H1 (cell line): ENCODE results near the gene TPM1. TPM values are rescaled to one million over a fixed set of nuclear protein-coding genes. Genes with fewer than 3 reads are reported as not detected.

Source experiments
- CTCF ChIA-PET: fragments of 300-600 bp; sonication (Branson Sonifier 250); formaldehyde crosslinking; loops from one replicate; lab custom pipeline; 2021; ENCODE audit not compliant: partially characterized antibody; lab: Charles Lee
- POLR2A ChIA-PET: fragments of 300-600 bp; sonication (Branson Sonifier 250); formaldehyde crosslinking; loops from one replicate; lab custom pipeline; 2021; ENCODE audit warnings: inconsistent platforms; ENCODE audit not compliant: partially characterized antibody; lab: Charles Lee
- DNase-seq, 2 experiments: peaks; one replicate each; pipeline versions ENCODE4 v3.0.0 to v3.0.0-alpha.2; 2010 to 2022; ENCODE audit warnings: low spot score in 2 of 2, low read depth in 1 of 2, mixed read lengths in 1 of 2
- FAIRE-seq: peaks from 2 replicates; lab custom pipeline; 2011; peaks lifted over from hg19 to GRCh38; lab: Jason Lieb, UNC
- H2AFZ ChIP-seq: 2 replicates; pipeline ENCODE4 v1.8.1; 2012; ENCODE audit warnings: low read length, inconsistent platforms
- H2AK5ac ChIP-seq: 2 replicates; pipeline ENCODE4 v1.6.1; 2013; ENCODE audit warnings: low read depth, low read length
- H2BK120ac ChIP-seq: replicated peaks from 2 replicates; pipeline ENCODE3; 2013; ENCODE audit warnings: low read depth, low read length, inconsistent platforms
- H2BK12ac ChIP-seq: 2 replicates; pipeline ENCODE4 v1.6.1; 2013; ENCODE audit warnings: low read depth, low read length
- H2BK15ac ChIP-seq: 2 replicates; pipeline ENCODE4 v1.6.1; 2013; ENCODE audit warnings: low read length
- H2BK20ac ChIP-seq: 2 replicates; pipeline ENCODE4 v1.6.1; 2013; ENCODE audit warnings: low read length
- H2BK5ac ChIP-seq: 2 replicates; pipeline ENCODE4 v1.6.1; 2013; ENCODE audit warnings: low read depth, low read length
- H3K14ac ChIP-seq: 2 replicates; pipeline ENCODE4 v1.6.1; 2013; ENCODE audit warnings: inconsistent platforms; ENCODE audit not compliant: insufficient read length
- H3K18ac ChIP-seq: 2 replicates; pipeline ENCODE4 v1.6.1; 2013; ENCODE audit warnings: low read length; ENCODE audit errors: extremely low read depth
- H3K23ac ChIP-seq: 2 replicates; pipeline ENCODE4 v1.6.1; 2013; ENCODE audit warnings: inconsistent platforms; ENCODE audit not compliant: insufficient read length
- H3K23me2 ChIP-seq: 2 replicates; pipeline ENCODE4 v1.6.1; 2013; ENCODE audit warnings: low read depth, low read length
- H3K27ac ChIP-seq: 2 replicates; pipeline ENCODE4 v1.6.1; 2011; ENCODE audit warnings: low read depth, low read length, inconsistent platforms
- H3K27me3 ChIP-seq, 4 experiments: replicated peaks in 1 of 4; 1 replicate in 1 of 4; 2 replicates in 3 of 4; pipeline versions ENCODE4 v1.6.1 to v1.8.1; 2011 to 2013; ENCODE audit warnings: low read length in 3 of 4, mild to moderate bottlenecking in 3 of 4, inconsistent platforms in 2 of 4, mixed read lengths in 2 of 4, moderate library complexity in 1 of 4; ENCODE audit not compliant: control insufficient read depth in 3 of 4, insufficient read depth in 3 of 4; ENCODE audit errors: extremely low read depth in 1 of 4
- H3K36me3 ChIP-seq, 4 experiments: 2 replicates each; pipeline versions ENCODE4 v1.6.1 to v1.8.1; 2011 to 2013; ENCODE audit warnings: mild to moderate bottlenecking in 4 of 4, low read length in 3 of 4, moderate library complexity in 2 of 4, control low read depth in 1 of 4, inconsistent platforms in 1 of 4; ENCODE audit not compliant: insufficient read depth in 4 of 4, control insufficient read depth in 2 of 4
- H3K4ac ChIP-seq: replicated peaks from 2 replicates; pipeline ENCODE3; 2013; ENCODE audit warnings: low read length, low read depth, mixed read lengths, inconsistent platforms; ENCODE audit not compliant: insufficient read length
- H3K4me1 ChIP-seq, 4 experiments: replicated peaks in 1 of 4; 1 replicate in 1 of 4; 2 replicates in 3 of 4; pipeline versions ENCODE4 v1.6.1 to v1.8.1; 2011 to 2013; ENCODE audit warnings: low read length in 3 of 4, inconsistent platforms in 2 of 4, mixed read lengths in 1 of 4; ENCODE audit not compliant: insufficient read depth in 4 of 4, control insufficient read depth in 3 of 4
- H3K4me2 ChIP-seq, 2 experiments: 2 replicates each; pipeline versions ENCODE4 v1.6.1 to v1.8.1; 2011 to 2013; ENCODE audit warnings: low read depth in 2 of 2, low read length in 2 of 2, control low read depth in 1 of 2, inconsistent platforms in 1 of 2, mild to moderate bottlenecking in 1 of 2; ENCODE audit not compliant: insufficient read depth in 1 of 2
- H3K4me3 ChIP-seq, 4 experiments: fragments of 200-600, 300-600 bp in 1 of 4; sonication (generic), shearing (Covaris generic), sonication (Bioruptor Twin) in 1 of 4; 2 replicates each; pipeline versions ENCODE4 v1.5.1 to v1.8.1; 2011 to 2016; ENCODE audit warnings: low read length in 4 of 4, low read depth in 3 of 4, control low read depth in 2 of 4, inconsistent platforms in 2 of 4, mild to moderate bottlenecking in 2 of 4, mixed read lengths in 1 of 4, moderate library complexity in 1 of 4; ENCODE audit not compliant: insufficient read depth in 2 of 4; ENCODE audit errors: extremely low read depth in 1 of 4
- H3K56ac ChIP-seq: replicated peaks from 2 replicates; pipeline ENCODE3; 2013; ENCODE audit warnings: low read depth, mild to moderate bottlenecking, mixed read lengths, low read length, inconsistent platforms; ENCODE audit not compliant: insufficient read length
- H3K79me1 ChIP-seq: 2 replicates; pipeline ENCODE4 v1.6.1; 2013; ENCODE audit warnings: low read depth, low read length, control low read depth
- H3K79me2 ChIP-seq, 2 experiments: 2 replicates each; pipeline versions ENCODE4 v1.6.1 to v1.8.1; 2012 to 2013; ENCODE audit warnings: low read length in 2 of 2, mild to moderate bottlenecking in 2 of 2, inconsistent platforms in 1 of 2; ENCODE audit not compliant: insufficient read depth in 2 of 2, control insufficient read depth in 1 of 2
- H3K9ac ChIP-seq, 4 experiments: replicated peaks in 1 of 4; 1 replicate in 1 of 4; 2 replicates in 3 of 4; pipeline versions ENCODE4 v1.6.1 to v1.8.1; 2011 to 2013; ENCODE audit warnings: low read depth in 3 of 4, low read length in 3 of 4, control low read depth in 2 of 4, mild to moderate bottlenecking in 2 of 4, moderate library complexity in 2 of 4, inconsistent platforms in 1 of 4; ENCODE audit errors: extremely low read depth in 1 of 4
- H3K9me3 ChIP-seq, 2 experiments: 2 replicates each; pipeline versions ENCODE4 v1.6.1 to v1.8.1; 2012 to 2013; ENCODE audit warnings: mild to moderate bottlenecking in 2 of 2, moderate library complexity in 2 of 2, control low read depth in 1 of 2, inconsistent platforms in 1 of 2, low read depth in 1 of 2, low read length in 1 of 2, mixed read lengths in 1 of 2; ENCODE audit not compliant: insufficient read depth in 2 of 2
- H4K20me1 ChIP-seq, 2 experiments: replicated peaks in 1 of 2; 2 replicates each; pipeline versions ENCODE3 to v1.8.1; 2011 to 2013; ENCODE audit warnings: inconsistent platforms in 2 of 2, low read length in 2 of 2, mild to moderate bottlenecking in 1 of 2; ENCODE audit not compliant: insufficient read depth in 2 of 2, control insufficient read depth in 1 of 2
- H4K5ac ChIP-seq: 2 replicates; pipeline ENCODE4 v1.6.1; 2013; ENCODE audit warnings: low read length, low read depth, mixed read lengths, inconsistent platforms; ENCODE audit not compliant: insufficient read length
- H4K8ac ChIP-seq: 2 replicates; pipeline ENCODE4 v1.8.0; 2013; ENCODE audit warnings: mild to moderate bottlenecking, moderate library complexity, low read length, inconsistent platforms; ENCODE audit not compliant: insufficient read depth; ENCODE audit errors: extremely low read depth
- H4K91ac ChIP-seq: replicated peaks from 2 replicates; pipeline ENCODE3; 2013; ENCODE audit warnings: low read length, mixed read lengths, inconsistent platforms; ENCODE audit not compliant: insufficient read length
- BCL11A ChIP-seq, 2 experiments: IDR thresholded peaks; one replicate each; pipeline ENCODE4 v1.6.1; 2011; ENCODE audit warnings: low read depth in 2 of 2, low read length in 2 of 2, mild to moderate bottlenecking in 2 of 2
- EGR1 ChIP-seq: IDR thresholded peaks from 2 replicates; pipeline ENCODE4 v1.6.1; 2011; ENCODE audit warnings: low read depth, low read length, borderline replicate concordance
- GTF2F1 ChIP-seq: IDR thresholded peaks from 2 replicates; pipeline ENCODE4 v1.6.1; 2012; ENCODE audit warnings: low read depth, low read length, improper control_type of control experiment, borderline replicate concordance
- KDM1A ChIP-seq: fragments of 200-600, 300-600 bp; sonication (generic); IDR thresholded peaks from 2 replicates; pipeline ENCODE4 v1.7.1; 2016; ENCODE audit warnings: mild to moderate bottlenecking, low read length, borderline replicate concordance
- MAX ChIP-seq: IDR thresholded peaks from 2 replicates; pipeline ENCODE4 v1.6.1; 2012; ENCODE audit warnings: inconsistent platforms
- POLR2AphosphoS5 ChIP-seq: IDR thresholded peaks from 2 replicates; pipeline ENCODE4 v1.6.1; 2011; ENCODE audit warnings: low read depth, low read length
- SAP30 ChIP-seq: fragments of 300-600 bp; sonication (generic); IDR thresholded peaks from 2 replicates; pipeline ENCODE4 v1.7.1; 2012; ENCODE audit warnings: low read length, moderate library complexity, mild to moderate bottlenecking, inconsistent platforms; ENCODE audit not compliant: insufficient read depth, insufficient replicate concordance
- SIN3A ChIP-seq, 2 experiments: IDR thresholded peaks in 1 of 2; conservative IDR thresholded peaks in 1 of 2; 2 replicates each; pipeline ENCODE4 v1.6.1; 2011 to 2012; ENCODE audit warnings: low read length in 2 of 2, improper control_type of control experiment in 1 of 2, low read depth in 1 of 2, mild to moderate bottlenecking in 1 of 2
- SIRT6 ChIP-seq: IDR thresholded peaks from one replicate; pipeline ENCODE4 v1.7.1; 2012; ENCODE audit warnings: low read length, inconsistent platforms
- SUZ12 ChIP-seq: fragments of 200-600 bp; sonication (generic); IDR thresholded peaks from 2 replicates; pipeline ENCODE4 v1.6.1; 2012; ENCODE audit warnings: mild to moderate bottlenecking, inconsistent platforms, low read length, moderate library complexity, mixed read lengths
- TAF1 ChIP-seq: IDR thresholded peaks from 2 replicates; pipeline ENCODE4 v1.6.1; 2011; ENCODE audit warnings: mild to moderate bottlenecking, low read depth, low read length
- TEAD4 ChIP-seq: IDR thresholded peaks from 2 replicates; pipeline ENCODE4 v1.6.1; 2012; ENCODE audit warnings: low read depth, low read length, inconsistent platforms, mixed read lengths
- USF2 ChIP-seq: IDR thresholded peaks from 2 replicates; pipeline ENCODE4 v1.6.1; 2011; ENCODE audit warnings: low read length, improper control_type of control experiment
- polyA plus RNA-seq, 7 experiments: library from polyadenylated mRNA; depleted of rRNA in 3 of 7; stranded (reverse) in 5 of 7; unstranded in 2 of 7; fragments of >200 nt in 5 of 7; fragments of 200-250 nt in 2 of 7; gene quantifications; 1 replicate in 5 of 7; 2 replicates in 1 of 7; 4 replicates in 1 of 7; pipeline versions ENCODE4 v1.2.1 to v1.2.3, GENCODE V29; 2011 to 2013; ENCODE audit warnings: missing spikeins in 2 of 7, mixed read lengths in 2 of 7
- total RNA-seq: library from RNA; stranded (reverse); fragmentation: NEBNext Ultra II Directional; extraction: Animal tissue kit (Norgen Biotek cat#: 25700); gene quantifications from 2 replicates; pipeline ENCODE4 v1.2.1, GENCODE V29; 2021

The TPM1 gene
- total and polyA plus RNA-seq, 2 of the 8 experiments (the other 6 are each of a cell fraction or from before 2014, with no cell fraction given), result 258 to 579 TPM

DNA sequence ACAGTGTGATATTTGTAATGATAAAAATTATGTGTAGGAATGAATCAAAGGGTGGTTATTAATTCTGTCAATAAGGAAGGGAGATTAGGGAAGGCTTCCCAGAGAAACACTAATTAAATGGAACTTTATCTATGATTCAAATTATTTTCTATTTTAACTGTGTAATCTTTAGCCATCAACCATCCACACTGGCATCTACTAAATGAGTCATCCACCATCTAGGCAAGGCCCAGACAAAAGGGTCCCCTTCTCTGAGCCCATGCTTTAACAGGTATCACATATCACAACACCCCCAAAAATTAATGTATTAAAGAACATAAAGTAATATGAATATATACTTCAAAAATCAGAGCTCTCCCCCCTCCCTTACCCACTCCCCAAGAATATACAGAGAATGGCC, 19.9 kb upstream of the TPM1 start:
- no peak overlapping the region for H3K9ac ChIP-seq

More for the DNA sequence above, 19.9 kb upstream of the TPM1 start:
- Histone ChIP-seq H4K20me1 (no peaks in the 10 kb centered on the region), H4K91ac (no peak overlapping the region), H3K79me2 (no peaks in the 10 kb centered on the region), H3K56ac (no peak overlapping the region), H2BK5ac (no peak overlapping the region), H3K14ac (no peak overlapping the region), H4K5ac (no peak overlapping the region), H3K9me3 (no peaks in the 10 kb centered on the region), H3K36me3 (no peaks in the 10 kb centered on the region), H3K23ac (no peak overlapping the region), H3K4ac (no peak overlapping the region), H3K27me3 (no peaks in the 10 kb centered on the region), H3K4me1 (peaks cover 0 to 4% (median under 1%) of the 10 kb centered on the region in 4 experiments; a peak in 2 of 7 replicates), H3K4me2 (no peak overlapping the region), H2BK120ac (no peak overlapping the region), H3K4me3 (no peak overlapping the region), H2BK20ac (no peak overlapping the region), H3K23me2 (no peaks in the 10 kb centered on the region), H3K79me1 (no peaks in the 10 kb centered on the region), H2BK12ac (no peak overlapping the region), H2AFZ (no peak overlapping the region), H4K8ac (no peak overlapping the region), H2BK15ac (no peak overlapping the region), H3K27ac (no peak overlapping the region), H3K18ac (no peak overlapping the region), H2AK5ac (no peak overlapping the region)
- POLR2A ChIA-PET, result interaction anchor here (0.8 to 1.8 kb wide), 2 partner anchors 20 to 127 kb away, joined by 3 to 5 read pairs; partner anchors contain the start of gene TPM1
- FAIRE-seq (no peak), DNase-seq (no peak)
- CTCF ChIA-PET, result interaction anchor here (0.7 to 2.6 kb wide), 3 partner anchors 8 to 240 kb away, joined by 3 to 9 read pairs (median 7); no protein-coding TSS in a partner anchor
- TF ChIP-seq SIRT6, result no peak
- no peak for TF ChIP-seq KDM1A
- TF ChIP-seq SIN3A (conservative IDR thresholded peaks at IDR 0.05 in 1 of 2, IDR thresholded peaks at IDR 0.05 in 1 of 2; ENCODE audit: low read depth in 1 of 2, low read length in 2 of 2), result no peak
- TF ChIP-seq EGR1, result no peak
- TF ChIP-seq BCL11A (IDR thresholded peaks at IDR 0.05; ENCODE audit: low read depth in 2 of 2, low read length in 2 of 2), result no peak
- TF ChIP-seq MAX, result no peak
- TF ChIP-seq GTF2F1, result no peak
- no peak for TF ChIP-seq SUZ12
- no peak for TF ChIP-seq TEAD4
- no peak for TF ChIP-seq POLR2AphosphoS5
- TF ChIP-seq USF2, result no peak
- TF ChIP-seq TAF1, result no peak
- TF ChIP-seq SAP30, result no peak
